Neuron (in vitro differentiated cells): ENCODE measurements around the gene MAGI1.
"Not testable (repeated sequence)": the region's sequence is repeated elsewhere in the genome, so short reads cannot be mapped to it uniquely, and the experiment has no call there.

ENCODE experiments used
- H2AFZ ChIP-seq: one replicate; pipeline ENCODE4 v1.6.1; 2013; ENCODE audit warnings: low read depth, mild to moderate bottlenecking, inconsistent platforms, low read length, moderate library complexity
- H3K27me3 ChIP-seq: one replicate; pipeline ENCODE4 v1.6.1; 2013; ENCODE audit warnings: low read length; ENCODE audit not compliant: insufficient read depth
- H3K36me3 ChIP-seq: one replicate; pipeline ENCODE4 v1.6.1; 2013; ENCODE audit warnings: low read length; ENCODE audit not compliant: insufficient read depth
- H3K4me1 ChIP-seq: one replicate; pipeline ENCODE4 v1.6.1; 2013; ENCODE audit warnings: low read length; ENCODE audit not compliant: insufficient read depth
- H3K4me3 ChIP-seq: 2 replicates; pipeline ENCODE4 v1.5.1; 2013; ENCODE audit warnings: mild to moderate bottlenecking, low read length, moderate library complexity
- H3K9me3 ChIP-seq: one replicate; pipeline ENCODE4 v1.6.1; 2013; ENCODE audit warnings: low read length

The MAGI1 gene

DNA sequence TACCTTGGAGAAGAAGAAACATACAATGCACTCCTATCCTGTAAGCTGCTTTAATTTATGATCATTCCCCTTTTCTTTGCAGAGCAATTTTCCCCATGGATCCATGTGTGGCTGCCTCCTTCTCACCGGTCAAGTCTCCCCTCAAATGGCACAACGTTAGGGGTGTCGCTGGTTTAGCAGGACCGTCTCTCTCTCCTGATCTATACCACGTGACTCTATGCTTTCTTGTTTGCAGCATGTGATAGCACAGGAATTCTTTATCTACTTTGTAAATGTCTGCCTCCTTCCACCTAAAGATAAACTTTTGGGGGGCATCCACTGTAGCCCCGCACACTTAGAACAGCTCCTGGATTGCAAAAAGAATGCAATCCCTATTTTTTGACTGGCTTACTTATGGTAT lies 506.0 kb downstream of the MAGI1 start:
- H3K36me3 ChIP-seq, result no peaks in the 10 kb centered on the region

GRCh38 chr3:65532215-65532614 lies 506.5 kb downstream of the MAGI1 start:
- no peaks in the 10 kb centered on the region for H3K36me3 ChIP-seq
- H3K27me3 ChIP-seq, result no peaks in the 10 kb centered on the region
- H3K4me1 ChIP-seq, result peaks cover 16% of the 10 kb centered on the region
- no peak overlapping the region for H2AFZ ChIP-seq
- no peak overlapping the region for H3K4me3 ChIP-seq
- H3K9me3 ChIP-seq, result no peaks in the 10 kb centered on the region

More for the DNA sequence above, 506.0 kb downstream of the MAGI1 start:
- H3K9me3 ChIP-seq, result no peaks in the 10 kb centered on the region
- no peak overlapping the region for H2AFZ ChIP-seq
- H3K4me1 ChIP-seq, result peaks cover 16% of the 10 kb centered on the region
- H3K4me3 ChIP-seq, result no peak overlapping the region
- no peaks in the 10 kb centered on the region for H3K27me3 ChIP-seq

- Histone ChIP-seq H3K9me3 (no peaks in the 10 kb centered on the region), H3K36me3 (no peaks in the 10 kb centered on the region), H3K4me1 (peaks cover 16% of the 10 kb centered on the region), H3K27me3 (no peaks in the 10 kb centered on the region), H2AFZ (no peak overlapping the region), H3K4me3 (no peak overlapping the region)
These were observed 507.2 kb downstream of the MAGI1 start for GRCh38 chr3:65531499-65531898.

DNA sequence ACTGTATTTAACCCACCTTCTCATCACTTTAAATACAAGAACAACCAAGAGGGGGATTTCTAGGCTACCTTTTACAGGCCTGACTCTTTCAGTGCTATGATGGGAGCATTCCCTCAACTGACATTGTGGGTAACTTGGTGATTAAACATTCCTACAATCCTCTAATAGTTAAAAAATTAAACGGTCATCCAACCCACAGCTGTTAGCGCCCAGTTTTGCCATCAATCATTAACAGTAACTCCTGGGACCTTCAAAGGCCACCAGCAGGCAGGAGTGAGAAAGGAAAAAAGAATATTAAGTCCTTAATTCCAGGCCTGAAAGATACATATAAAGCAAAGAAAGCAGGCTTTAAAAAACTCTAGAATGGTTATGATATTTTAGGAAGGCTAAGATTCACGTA lies 512.1 kb downstream of the MAGI1 start:
- Histone ChIP-seq H2AFZ (no peak overlapping the region), H3K4me3 (no peak overlapping the region), H3K9me3 (no peaks in the 10 kb centered on the region), H3K36me3 (no peaks in the 10 kb centered on the region), H3K4me1 (peaks cover under 1% of the 10 kb centered on the region), H3K27me3 (no peaks in the 10 kb centered on the region)

GRCh38 chr3:65524584-65524983 lies 514.1 kb downstream of the MAGI1 start:
- Histone ChIP-seq H3K36me3 (no peaks in the 10 kb centered on the region), H3K27me3 (no peaks in the 10 kb centered on the region), H3K9me3 (no peaks in the 10 kb centered on the region), H2AFZ (no peak overlapping the region), H3K4me1 (no peaks in the 10 kb centered on the region), H3K4me3 (no peak overlapping the region)

- Histone ChIP-seq H3K4me3 (no peak overlapping the region), H2AFZ (no peak overlapping the region), H3K27me3 (no peaks in the 10 kb centered on the region), H3K4me1 (no peaks in the 10 kb centered on the region), H3K36me3 (no peaks in the 10 kb centered on the region), H3K9me3 (no peaks in the 10 kb centered on the region)
These were observed 514.8 kb downstream of the MAGI1 start for GRCh38 chr3:65523878-65524277.

DNA sequence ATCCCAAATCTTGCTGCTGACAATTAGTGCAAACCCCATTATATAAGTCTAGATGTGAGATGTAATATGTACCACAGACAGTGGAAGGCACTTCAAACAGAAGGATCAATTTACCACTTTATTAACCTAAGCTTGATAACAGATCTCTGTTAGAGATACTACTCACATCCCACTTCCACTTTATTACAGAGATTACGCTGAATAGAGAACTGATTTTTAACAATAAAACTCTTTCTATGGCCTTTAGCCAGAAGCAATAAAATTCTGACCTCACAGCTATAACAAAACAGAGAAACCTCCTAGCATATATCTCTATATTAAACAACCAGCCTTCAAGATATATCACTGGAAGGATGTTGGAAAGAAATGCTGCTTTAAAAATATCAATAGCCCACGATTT lies 517.7 kb downstream of the MAGI1 start:
- H3K4me1 ChIP-seq, result no peaks in the 10 kb centered on the region
- no peak overlapping the region for H2AFZ ChIP-seq
- H3K36me3 ChIP-seq, result no peaks in the 10 kb centered on the region
- no peak overlapping the region for H3K4me3 ChIP-seq
- H3K27me3 ChIP-seq, result no peaks in the 10 kb centered on the region
- H3K9me3 ChIP-seq, result no peaks in the 10 kb centered on the region

- H3K4me1 ChIP-seq, result no peaks in the 10 kb centered on the region
- H3K36me3 ChIP-seq, result no peaks in the 10 kb centered on the region
- no peaks in the 10 kb centered on the region for H3K27me3 ChIP-seq
- no peak overlapping the region for H3K4me3 ChIP-seq
- no peaks in the 10 kb centered on the region for H3K9me3 ChIP-seq
- H2AFZ ChIP-seq, result no peak overlapping the region
These were observed 521.7 kb downstream of the MAGI1 start for GRCh38 chr3:65516998-65517397.

GRCh38 chr3:65514317-65514716 lies 524.4 kb downstream of the MAGI1 start:
- not testable (repeated sequence) for H3K4me1 ChIP-seq, H3K36me3 ChIP-seq, H3K27me3 ChIP-seq, H3K9me3 ChIP-seq, H2AFZ ChIP-seq, H3K4me3 ChIP-seq

GRCh38 chr3:65509423-65509794 lies 529.3 kb downstream of the MAGI1 start:
- not testable (repeated sequence) for H3K4me1 ChIP-seq, H3K4me3 ChIP-seq, H3K36me3 ChIP-seq, H2AFZ ChIP-seq, H3K9me3 ChIP-seq, H3K27me3 ChIP-seq

GRCh38 chr3:65508750-65509422 lies 529.8 kb downstream of the MAGI1 start:
- Histone ChIP-seq H3K36me3 (no peaks in the 10 kb centered on the region), H3K9me3 (no peaks in the 10 kb centered on the region), H3K4me3 (no peak overlapping the region), H2AFZ (no peak overlapping the region), H3K4me1 (no peaks in the 10 kb centered on the region), H3K27me3 (no peaks in the 10 kb centered on the region)

GRCh38 chr3:65507437-65507836 lies 531.3 kb downstream of the MAGI1 start:
- Histone ChIP-seq H3K4me3 (no peak overlapping the region), H3K4me1 (no peaks in the 10 kb centered on the region), H3K27me3 (no peaks in the 10 kb centered on the region), H3K36me3 (no peaks in the 10 kb centered on the region), H3K9me3 (no peaks in the 10 kb centered on the region), H2AFZ (no peak overlapping the region)

- Histone ChIP-seq H2AFZ (no peak overlapping the region), H3K27me3 (no peaks in the 10 kb centered on the region), H3K36me3 (no peaks in the 10 kb centered on the region), H3K4me1 (no peaks in the 10 kb centered on the region), H3K4me3 (no peak overlapping the region), H3K9me3 (no peaks in the 10 kb centered on the region)
These were observed 534.9 kb downstream of the MAGI1 start for GRCh38 chr3:65503776-65504175.

GRCh38 chr3:65502526-65502925 lies 536.2 kb downstream of the MAGI1 start:
- Histone ChIP-seq H3K27me3 (no peaks in the 10 kb centered on the region), H3K36me3 (no peaks in the 10 kb centered on the region), H2AFZ (no peak overlapping the region), H3K4me1 (peaks cover 6% of the 10 kb centered on the region), H3K4me3 (no peak overlapping the region), H3K9me3 (no peaks in the 10 kb centered on the region)
